Ascending aorta (tissue), 2 donors: ENCODE data around the gene PXMP4. TPM values are rescaled to one million over a fixed set of nuclear protein-coding genes. Genes with fewer than 3 reads are reported as not detected.

Experiments
- DNase-seq, 2 donors: peaks; one replicate each; pipeline ENCODE4 v3.0.0-alpha.2; 2019; ENCODE audit warnings: low spot score in 2 of 2
- H3K27ac ChIP-seq, 2 donors: fragments of 200-600 bp; sonication (generic); one replicate each; pipeline ENCODE4 v1.5.1; 2016 to 2017; ENCODE audit warnings: mild to moderate bottlenecking in 1 of 2
- H3K27me3 ChIP-seq: fragments of 200-600 bp; sonication (generic); one replicate; pipeline ENCODE4 v1.5.1; 2017
- H3K36me3 ChIP-seq, 2 donors: fragments of 200-600 bp; sonication (generic); one replicate each; pipeline ENCODE4 v1.5.1; 2016
- H3K4me1 ChIP-seq, 2 donors: fragments of 200-600 bp; sonication (generic); one replicate each; pipeline ENCODE4 v1.5.1; 2016 to 2017; ENCODE audit warnings: mild to moderate bottlenecking in 1 of 2
- H3K4me3 ChIP-seq, 2 donors: fragments of 200-600 bp; sonication (generic); one replicate each; pipeline ENCODE4 v1.5.1; 2016 to 2017; ENCODE audit warnings: mild to moderate bottlenecking in 1 of 2
- H3K9me3 ChIP-seq, 2 donors: fragments of 200-600 bp; sonication (generic); one replicate each; pipeline ENCODE4 v1.5.1; 2016
- intact Hi-C: fragments of 100-400 bp; cut with DNase I; formaldehyde crosslinking; loops from one replicate; pipeline ENCODE4 v1.15.1; 2023
- total RNA-seq: library from RNA; depleted of rRNA; stranded (reverse); fragments of >200 nt; gene quantifications from one replicate; pipeline ENCODE4 v1.1.0, GENCODE V29; 2016
- TF ChIP-seq, protein P1 (sequence below), 3 experiments: fragments of 200-600 bp in 2 of 3; fragments of 450-650 bp in 1 of 3; sonication (generic) in 2 of 3; IDR thresholded peaks; one replicate each; pipeline ENCODE4 v1.5.1; 2016 to 2019; ENCODE audit warnings: antibody characterized with exemption in 3 of 3, mild to moderate bottlenecking in 1 of 3, moderate library complexity in 1 of 3

The PXMP4 gene
- total RNA-seq, 1 donor from 2014 or later, result 38.0 TPM

GRCh38 chr20:33753143-33753542 lies 33.0 kb upstream of the PXMP4 start:
- Histone ChIP-seq H3K36me3 (peaks cover 36 to 55% of the 10 kb centered on the region in 2 donors), H3K4me3 (no peak overlapping the region), H3K4me1 (no peaks in the 10 kb centered on the region), H3K27me3 (no peaks in the 10 kb centered on the region), H3K9me3 (no peaks in the 10 kb centered on the region), H3K27ac (no peak overlapping the region)
- intact Hi-C loops, result no loop called here
- TF ChIP-seq, protein P1, sequence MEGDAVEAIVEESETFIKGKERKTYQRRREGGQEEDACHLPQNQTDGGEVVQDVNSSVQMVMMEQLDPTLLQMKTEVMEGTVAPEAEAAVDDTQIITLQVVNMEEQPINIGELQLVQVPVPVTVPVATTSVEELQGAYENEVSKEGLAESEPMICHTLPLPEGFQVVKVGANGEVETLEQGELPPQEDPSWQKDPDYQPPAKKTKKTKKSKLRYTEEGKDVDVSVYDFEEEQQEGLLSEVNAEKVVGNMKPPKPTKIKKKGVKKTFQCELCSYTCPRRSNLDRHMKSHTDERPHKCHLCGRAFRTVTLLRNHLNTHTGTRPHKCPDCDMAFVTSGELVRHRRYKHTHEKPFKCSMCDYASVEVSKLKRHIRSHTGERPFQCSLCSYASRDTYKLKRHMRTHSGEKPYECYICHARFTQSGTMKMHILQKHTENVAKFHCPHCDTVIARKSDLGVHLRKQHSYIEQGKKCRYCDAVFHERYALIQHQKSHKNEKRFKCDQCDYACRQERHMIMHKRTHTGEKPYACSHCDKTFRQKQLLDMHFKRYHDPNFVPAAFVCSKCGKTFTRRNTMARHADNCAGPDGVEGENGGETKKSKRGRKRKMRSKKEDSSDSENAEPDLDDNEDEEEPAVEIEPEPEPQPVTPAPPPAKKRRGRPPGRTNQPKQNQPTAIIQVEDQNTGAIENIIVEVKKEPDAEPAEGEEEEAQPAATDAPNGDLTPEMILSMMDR (IDR thresholded peaks at IDR 0.05), result no peak
- no peak for DNase-seq

GRCh38 chr20:33751775-33752174 lies 31.7 kb upstream of the PXMP4 start:
- H3K36me3 ChIP-seq, result peaks cover 35 to 45% of the 10 kb centered on the region in 2 donors
- intact Hi-C loops, result no loop called here
- TF ChIP-seq, protein P1 (IDR thresholded peaks at IDR 0.05), result no peak

DNA sequence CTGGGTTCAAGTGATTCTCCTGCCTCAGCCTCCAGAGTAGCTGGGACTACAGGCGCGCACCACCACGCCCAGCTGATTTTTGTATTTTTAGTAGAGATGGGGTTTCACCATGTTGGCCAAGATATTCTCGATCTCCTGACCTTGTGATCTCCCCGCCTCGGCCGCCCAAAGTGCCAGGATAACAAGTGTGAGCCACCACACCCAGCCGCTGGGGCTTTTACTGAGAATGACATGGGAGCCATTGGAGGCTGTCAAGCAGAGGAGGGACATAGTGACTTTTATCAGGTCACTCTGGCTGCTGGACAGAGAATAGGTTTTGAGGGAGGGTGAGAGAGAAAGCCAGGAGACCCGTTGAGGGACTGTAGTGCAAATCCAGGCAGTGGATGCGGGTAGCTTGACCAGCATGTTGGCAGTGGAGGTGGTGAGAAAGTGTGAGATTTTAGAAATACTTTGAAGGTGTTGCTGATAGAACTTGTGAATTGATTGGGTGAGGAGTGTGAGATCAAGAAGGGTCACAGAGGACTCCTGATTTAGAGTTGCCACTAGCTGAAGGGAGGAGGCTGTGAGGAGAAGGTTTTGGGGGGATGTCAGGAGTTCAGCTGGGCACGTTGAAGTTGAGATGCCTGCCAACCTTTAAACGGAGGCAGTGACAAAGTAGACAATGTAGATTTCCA lies 26.4 kb upstream of the PXMP4 start:
- H3K27me3 ChIP-seq, result no peaks in the 10 kb centered on the region
- H3K4me1 ChIP-seq, result no peaks in the 10 kb centered on the region
- H3K9me3 ChIP-seq, result no peaks in the 10 kb centered on the region
- H3K27ac ChIP-seq, result no peak overlapping the region
- intact Hi-C loops, result no loop called here
- H3K36me3 ChIP-seq, result peaks cover 14 to 28% of the 10 kb centered on the region in 2 donors
- DNase-seq, result no peak
- TF ChIP-seq, protein P1 (IDR thresholded peaks at IDR 0.05), result no peak
- H3K4me3 ChIP-seq, result no peak overlapping the region

More at GRCh38 chr20:33751775-33752174, 31.7 kb upstream of the PXMP4 start:
- Histone ChIP-seq H3K27ac (no peak overlapping the region), H3K4me3 (no peak overlapping the region), H3K9me3 (no peaks in the 10 kb centered on the region), H3K4me1 (no peaks in the 10 kb centered on the region), H3K27me3 (no peaks in the 10 kb centered on the region)
- DNase-seq, result no peak

GRCh38 chr20:33744773-33745385 lies 24.8 kb upstream of the PXMP4 start:
- H3K4me1 ChIP-seq, result no peaks in the 10 kb centered on the region
- TF ChIP-seq, protein P1 (IDR thresholded peaks at IDR 0.05), result no peak
- intact Hi-C loops, result no loop called here
- no peak for DNase-seq
- H3K4me3 ChIP-seq, result no peak overlapping the region
- peaks cover 11 to 19% of the 10 kb centered on the region in 2 donors for H3K36me3 ChIP-seq
- H3K27ac ChIP-seq, result no peak overlapping the region
- H3K9me3 ChIP-seq, result no peaks in the 10 kb centered on the region
- no peaks in the 10 kb centered on the region for H3K27me3 ChIP-seq

DNA sequence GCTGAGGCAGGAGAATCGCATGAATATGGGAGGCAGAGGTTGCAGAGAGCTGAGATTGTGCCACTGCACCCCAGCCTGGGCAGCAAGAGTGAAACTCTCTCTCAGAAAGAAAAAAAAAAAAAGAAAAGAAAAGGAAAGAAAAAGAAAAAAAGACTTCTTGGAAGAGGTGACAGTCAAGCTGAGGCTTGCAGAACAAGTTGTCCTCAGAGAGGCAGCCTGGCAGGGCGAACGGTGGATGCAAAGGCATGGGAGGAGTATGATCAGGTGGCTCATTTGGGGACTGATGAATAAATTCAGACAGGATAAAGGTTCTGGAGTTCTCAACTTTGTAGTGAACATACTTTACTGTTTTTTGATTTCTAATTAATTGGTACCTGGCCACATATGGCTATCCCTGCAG lies 24.1 kb upstream of the PXMP4 start:
- peaks cover 6 to 19% of the 10 kb centered on the region in 2 donors for H3K36me3 ChIP-seq
- no peaks in the 10 kb centered on the region for H3K27me3 ChIP-seq
- H3K4me1 ChIP-seq, result no peaks in the 10 kb centered on the region
- TF ChIP-seq, protein P1 (IDR thresholded peaks at IDR 0.05), result no peak
- no peak for DNase-seq
- H3K4me3 ChIP-seq, result no peak overlapping the region
- intact Hi-C loops, result no loop called here
- H3K27ac ChIP-seq, result no peak overlapping the region
- H3K9me3 ChIP-seq, result no peaks in the 10 kb centered on the region
